IMR-90 (cell line): ENCODE data around the gene QKI. TPM values are rescaled to one million over a fixed set of nuclear protein-coding genes. Genes with fewer than 3 reads are reported as not detected.
"Not testable (repeated sequence)": the region's sequence is repeated elsewhere in the genome, so short reads cannot be mapped to it uniquely, and the experiment has no call there.

Experiments
- ATAC-seq: fragments of 200-7000 bp; cut with Tn5 transposase; 2 replicates; pipeline ENCODE4 v1.9.1; 2020; ENCODE audit warnings: low read depth, mild to moderate bottlenecking, moderate library complexity
- BruUV-seq: library from RNA; stranded (reverse); fragments of 400-500 nt; replicated peaks from 2 replicates; lab custom pipeline; 2021; lab: Mats Ljungman, UMichigan
- CTCF ChIA-PET: fragments of 300-600 bp; formaldehyde crosslinking; extraction: SDS; loops from one replicate; lab custom pipeline; 2021; ENCODE audit warnings: antibody characterized with exemption; lab: Yijun Ruan, JAX
- POLR2A ChIA-PET: fragments of 300-600 bp; sonication (Branson Sonifier 250); formaldehyde crosslinking; loops from one replicate; lab custom pipeline; 2022; ENCODE audit warnings: antibody characterized with exemption; ENCODE audit not compliant: unreplicated experiment; lab: Charles Lee
- DNase-seq: peaks from one replicate; pipeline ENCODE4 v3.0.0; 2013
- H2AFZ ChIP-seq: replicated peaks from 2 replicates; pipeline ENCODE3; 2013; ENCODE audit warnings: low read length, mild to moderate bottlenecking; ENCODE audit not compliant: poor library complexity
- H2AK5ac ChIP-seq: 2 replicates; pipeline ENCODE4 v1.6.1; 2013; ENCODE audit warnings: low read depth, low read length, inconsistent platforms
- H2AK9ac ChIP-seq: replicated peaks from 2 replicates; pipeline ENCODE3; 2013; ENCODE audit warnings: mild to moderate bottlenecking, low read depth, low read length, moderate library complexity; ENCODE audit not compliant: poor library complexity
- H2BK120ac ChIP-seq: 2 replicates; pipeline ENCODE4 v1.6.1; 2013; ENCODE audit warnings: low read depth, low read length, inconsistent platforms
- H2BK15ac ChIP-seq: 3 replicates; pipeline ENCODE4 v1.6.1; 2013; ENCODE audit warnings: low read depth, low read length, inconsistent platforms
- H2BK20ac ChIP-seq: 2 replicates; pipeline ENCODE4 v1.6.1; 2013; ENCODE audit warnings: low read depth, mild to moderate bottlenecking, inconsistent platforms, low read length, moderate library complexity
- H2BK5ac ChIP-seq: 2 replicates; pipeline ENCODE4 v1.6.1; 2013; ENCODE audit warnings: mild to moderate bottlenecking, low read depth, low read length, inconsistent platforms; ENCODE audit not compliant: poor library complexity, severe bottlenecking
- H3K14ac ChIP-seq: replicated peaks from 2 replicates; pipeline ENCODE4 v1.6.1; 2013; ENCODE audit warnings: low read depth, low read length, inconsistent platforms
- H3K18ac ChIP-seq: 2 replicates; pipeline ENCODE4 v1.6.1; 2013; ENCODE audit warnings: low read depth, low read length, control low read depth
- H3K23ac ChIP-seq: 2 replicates; pipeline ENCODE4 v1.6.1; 2013; ENCODE audit warnings: low read depth, low read length, inconsistent platforms
- H3K27ac ChIP-seq: 2 replicates; pipeline ENCODE4 v1.5.1; 2013; ENCODE audit warnings: mild to moderate bottlenecking, control low read depth, low read length; ENCODE audit not compliant: insufficient read depth
- H3K27me3 ChIP-seq: 2 replicates; pipeline ENCODE4 v1.6.1; 2013; ENCODE audit warnings: low read length; ENCODE audit not compliant: control insufficient read depth, insufficient read depth
- H3K36me3 ChIP-seq: 2 replicates; pipeline ENCODE4 v1.6.1; 2013; ENCODE audit warnings: low read length, mixed read lengths; ENCODE audit not compliant: control insufficient read depth, insufficient read depth
- H3K4ac ChIP-seq: 2 replicates; pipeline ENCODE4 v1.6.1; 2013; ENCODE audit warnings: low read depth, low read length, inconsistent platforms
- H3K4me1 ChIP-seq: 2 replicates; pipeline ENCODE4 v1.6.1; 2013; ENCODE audit warnings: low read length, mixed read lengths; ENCODE audit not compliant: control insufficient read depth, insufficient read depth
- H3K4me2 ChIP-seq: 2 replicates; pipeline ENCODE4 v1.6.1; 2013; ENCODE audit warnings: low read depth, mild to moderate bottlenecking, control low read depth, low read length, moderate library complexity
- H3K4me3 ChIP-seq: 2 replicates; pipeline ENCODE4 v1.5.1; 2013; ENCODE audit warnings: low read depth, mild to moderate bottlenecking, control low read depth, low read length, moderate library complexity; ENCODE audit not compliant: insufficient read depth
- H3K56ac ChIP-seq: 2 replicates; pipeline ENCODE4 v1.6.1; 2013; ENCODE audit warnings: low read length, inconsistent platforms; ENCODE audit not compliant: insufficient read depth; ENCODE audit errors: extremely low read depth
- H3K79me1 ChIP-seq, 2 experiments: 2 replicates each; pipeline ENCODE4 v1.6.1; 2013; ENCODE audit warnings: low read length in 2 of 2, inconsistent platforms in 1 of 2, low read depth in 1 of 2
- H3K9ac ChIP-seq: 2 replicates; pipeline ENCODE4 v1.6.1; 2013; ENCODE audit warnings: low read depth, low read length, control low read depth
- H3K9me1 ChIP-seq: 2 replicates; pipeline ENCODE4 v1.6.1; 2013; ENCODE audit warnings: low read length, inconsistent platforms; ENCODE audit not compliant: insufficient read depth
- H3K9me3 ChIP-seq: 2 replicates; pipeline ENCODE4 v1.6.1; 2013; ENCODE audit warnings: low read length; ENCODE audit not compliant: control insufficient read depth, insufficient read depth
- H4K20me1 ChIP-seq: 2 replicates; pipeline ENCODE4 v1.6.1; 2013; ENCODE audit warnings: low read length, inconsistent platforms; ENCODE audit not compliant: insufficient read depth
- H4K5ac ChIP-seq: 2 replicates; pipeline ENCODE4 v1.6.1; 2013; ENCODE audit warnings: mild to moderate bottlenecking, low read depth, low read length, control low read depth
- H4K8ac ChIP-seq, 2 experiments: 2 replicates each; pipeline ENCODE4 v1.6.1; 2013; ENCODE audit warnings: low read depth in 2 of 2, low read length in 2 of 2, control low read depth in 1 of 2, inconsistent platforms in 1 of 2
- H4K91ac ChIP-seq: 2 replicates; pipeline ENCODE4 v1.6.1; 2013; ENCODE audit warnings: low read depth, low read length, inconsistent platforms; ENCODE audit not compliant: insufficient read depth
- WGBS, 2 experiments: methylation state at CpG; one replicate each; pipeline versions ENCODE4 v1.1.5 to v1.1.7; 2013; ENCODE audit warnings: missing lambda C conversion rate in 2 of 2; ENCODE audit not compliant: insufficient read length in 1 of 2; ENCODE audit errors: extremely low coverage in 2 of 2; 5-methylcytosine and 5-hydroxymethylcytosine counted together
- dilution Hi-C: fragments of 300-500 bp; cut with HindIII; formaldehyde crosslinking; loops from one replicate; pipeline ENCODE4 v1.14.3; 2018; ENCODE audit warnings: low sequenced_read_pairs; ENCODE audit not compliant: unreplicated experiment
- in situ Hi-C: fragments of 300-500 bp; cut with MboI; formaldehyde crosslinking; loops from 3 replicates; pipeline ENCODE4 v1.14.3; 2019; ENCODE audit warnings: low sequenced_read_pairs, inconsistent platforms, mixed read lengths
- intact Hi-C: fragments of 100-400 bp; cut with micrococcal nuclease; formaldehyde crosslinking; loops from 2 replicates; pipeline ENCODE4 v1.10.0; 2022
- polyA plus RNA-seq, 3 experiments: library from polyadenylated mRNA; depleted of rRNA; stranded (reverse); fragments of >200 nt; gene quantifications; 2 replicates each; pipeline ENCODE4 v1.2.3, GENCODE V29; 2012; ENCODE audit warnings: low replicate concordance in 1 of 3
- total RNA-seq: library from RNA; depleted of rRNA; stranded (reverse); fragments of >200 nt; gene quantifications from 2 replicates; pipeline ENCODE4 v1.2.3, GENCODE V29; 2012

QKI gene
- total and polyA plus RNA-seq, 2 of the 4 experiments (the other 2 are of a cell fraction): 112 to 232 TPM

GRCh38 chr6:163439390-163439789, 24.9 kb downstream of the QKI start:
- H2AK9ac ChIP-seq, POLR2A ChIA-PET, H2AK5ac ChIP-seq, H3K23ac ChIP-seq, H4K5ac ChIP-seq, dilution Hi-C loops, H4K91ac ChIP-seq, DNase-seq, H3K27me3 ChIP-seq, H2BK5ac ChIP-seq, H3K14ac ChIP-seq, H2BK20ac ChIP-seq, H3K9me3 ChIP-seq, H3K4me1 ChIP-seq, H3K56ac ChIP-seq, H3K4me3 ChIP-seq, H3K27ac ChIP-seq, H3K4ac ChIP-seq, H3K9ac ChIP-seq, H3K4me2 ChIP-seq, BruUV-seq, ATAC-seq, CTCF ChIA-PET, H2BK15ac ChIP-seq, H3K36me3 ChIP-seq, H4K8ac ChIP-seq, H3K18ac ChIP-seq, H2AFZ ChIP-seq, H3K9me1 ChIP-seq, H2BK120ac ChIP-seq: not testable (repeated sequence)
- Histone ChIP-seq H4K20me1 (peaks cover 85% of the 10 kb centered on the region), H3K79me1 (peaks cover 11 to 47% of the 10 kb centered on the region in 2 experiments)
- in situ Hi-C loops: loop anchor here (10.0 kb wide), 1 partner anchor 515 kb away; no protein-coding TSS in a partner anchor
- WGBS, 2 experiments: no CpG with 5 or more reads among the region's 10 CpGs
- intact Hi-C loops: loop anchor here (5.0 kb wide), 1 partner anchor 428 kb away; no protein-coding TSS in a partner anchor
